Measurements from ENCODE around the gene NCF2. TPM values are rescaled to one million over a fixed set of nuclear protein-coding genes. Genes with fewer than 3 reads are reported as not detected.

Gene NCF2
- total RNA-seq, 2 donors from 2014 or later, result 8.3 to 9.6 TPM

DNA sequence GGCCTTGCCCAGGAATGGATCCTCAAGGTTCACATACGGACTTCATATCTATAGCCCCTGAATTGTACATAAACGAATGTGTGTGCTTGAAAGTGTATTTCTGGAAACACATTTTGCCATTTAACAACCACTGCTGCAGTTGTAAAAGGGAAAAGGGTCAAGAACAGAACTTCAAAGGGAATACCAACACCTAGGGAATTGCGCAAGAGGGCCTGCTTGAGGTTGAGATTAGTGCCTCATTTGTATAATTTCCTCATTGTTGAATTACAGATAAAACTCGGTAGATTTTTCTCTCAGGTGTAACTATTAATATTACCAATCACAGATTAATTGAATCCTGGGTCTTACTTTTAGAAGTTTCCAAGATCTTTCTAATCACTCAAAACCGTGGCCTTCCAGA lies 6.1 kb downstream of the NCF2 start:
- no peak for DNase-seq
- H3K27me3 ChIP-seq, result no peaks in the 10 kb centered on the region
- no peaks in the 10 kb centered on the region for H3K36me3 ChIP-seq (replicated peaks in 1 of 2; ENCODE audit: insufficient read depth in 1 of 2, low read depth in 2 of 2)
- H3K9me3 ChIP-seq, result no peaks in the 10 kb centered on the region
- intact Hi-C loops (cut with DNase I), result no loop called here
- no peak for ATAC-seq
- peak overlapping the region in 1 of 4 donors; percentile 26 for H3K27ac ChIP-seq
- WGBS, 2 donors, result 52 to 67% methylated on average over 5 of the region's 5 CpGs
- no peak overlapping the region for H3K4me3 ChIP-seq
- no peaks in the 10 kb centered on the region for H3K4me1 ChIP-seq
- no peak for TF ChIP-seq POLR2A (IDR thresholded peaks at IDR 0.05)
- no peak for TF ChIP-seq CTCF (IDR thresholded peaks at IDR 0.05)

- DNase-seq (peak in 1 of 4 donors; percentile 63), ATAC-seq (no peak)
- Histone ChIP-seq H3K4me3 (no peak overlapping the region), H3K4me1 (no peaks in the 10 kb centered on the region), H3K36me3 (replicated peaks in 1 of 2; ENCODE audit: insufficient read depth in 1 of 2, low read depth in 2 of 2) (no peaks in the 10 kb centered on the region), H3K27me3 (no peaks in the 10 kb centered on the region), H3K9me3 (no peaks in the 10 kb centered on the region), H3K27ac (peak overlapping the region in 1 of 4 donors; percentile 26)
- intact Hi-C loops (cut with DNase I), result no loop called here
- TF ChIP-seq POLR2A (IDR thresholded peaks at IDR 0.05), result peak in 1 of 3 donors; percentile 20
- no peak for TF ChIP-seq CTCF (IDR thresholded peaks at IDR 0.05)
- WGBS, 2 donors, result 58 to 74% methylated on average over 6 of the region's 6 CpGs
Measured at GRCh38 chr1:183583466-183583865, 6.8 kb downstream of the NCF2 start.

DNA sequence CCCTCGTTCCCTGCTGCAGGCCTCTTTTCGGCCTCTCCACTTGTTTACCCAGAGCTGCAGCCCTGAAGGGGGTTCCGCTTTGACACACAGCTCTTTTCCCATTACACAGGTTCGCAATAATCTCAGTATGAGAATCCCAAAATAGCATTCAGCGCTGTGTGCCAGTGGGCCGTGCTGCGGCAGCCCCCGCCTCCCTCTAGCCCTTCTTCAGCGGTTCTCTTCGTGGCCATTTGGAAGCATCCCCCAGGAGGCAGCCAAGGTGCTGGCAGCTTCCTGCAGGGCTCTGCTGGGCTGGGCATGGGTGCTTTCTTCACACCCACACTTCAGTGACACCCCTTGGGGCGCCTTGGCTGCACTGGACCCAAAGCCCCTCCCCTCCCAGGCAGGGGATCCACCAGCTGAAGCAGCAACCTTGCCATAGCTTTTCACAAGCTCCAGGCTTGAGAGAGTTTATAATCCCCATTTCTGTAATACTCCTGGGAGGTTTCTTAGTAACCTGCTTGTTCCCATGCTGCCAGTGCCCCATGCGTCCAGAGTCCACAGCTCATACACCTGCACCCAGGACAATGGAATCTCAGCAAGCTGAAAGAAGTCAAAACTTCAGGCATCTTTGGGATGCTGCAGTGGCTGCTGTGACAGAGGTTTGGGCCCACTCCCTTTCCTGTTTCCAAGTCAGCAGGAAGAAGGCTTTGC lies 8.1 kb downstream of the NCF2 start:
- intact Hi-C loops (cut with DNase I), result no loop called here
- Histone ChIP-seq H3K4me1 (no peaks in the 10 kb centered on the region), H3K4me3 (no peak overlapping the region), H3K9me3 (no peaks in the 10 kb centered on the region), H3K36me3 (replicated peaks in 1 of 2; ENCODE audit: insufficient read depth in 1 of 2, low read depth in 2 of 2) (no peaks in the 10 kb centered on the region), H3K27ac (no peak overlapping the region), H3K27me3 (no peaks in the 10 kb centered on the region)
- ATAC-seq (no peak), DNase-seq (no peak)
- WGBS, 2 donors, result 85 to 86% methylated on average over 12 of the region's 12 CpGs
- no peak for TF ChIP-seq CTCF (IDR thresholded peaks at IDR 0.05)
- TF ChIP-seq POLR2A (IDR thresholded peaks at IDR 0.05), result no peak

GRCh38 chr1:183580281-183580682 lies 10.0 kb downstream of the NCF2 start:
- H3K4me3 ChIP-seq, result no peak overlapping the region
- peak overlapping the region in 1 of 4 donors; percentile 64 for H3K27ac ChIP-seq
- TF ChIP-seq CTCF (IDR thresholded peaks at IDR 0.05) (peak in 2 of 7 experiments; percentile 10 to 16), POLR2A (IDR thresholded peaks at IDR 0.05) (peak in 1 of 3 donors; percentile 26)
- ATAC-seq, result no peak
- intact Hi-C loops (cut with DNase I), result no loop called here
- H3K27me3 ChIP-seq, result no peaks in the 10 kb centered on the region
- WGBS, 2 donors, result 41 to 45% methylated on average over 8 of the region's 8 CpGs
- H3K4me1 ChIP-seq, result no peaks in the 10 kb centered on the region
- DNase-seq, result peak in 2 of 4 donors; percentile 28 to 71
- no peaks in the 10 kb centered on the region for H3K9me3 ChIP-seq
- no peaks in the 10 kb centered on the region for H3K36me3 ChIP-seq (replicated peaks in 1 of 2; ENCODE audit: insufficient read depth in 1 of 2, low read depth in 2 of 2)

DNA sequence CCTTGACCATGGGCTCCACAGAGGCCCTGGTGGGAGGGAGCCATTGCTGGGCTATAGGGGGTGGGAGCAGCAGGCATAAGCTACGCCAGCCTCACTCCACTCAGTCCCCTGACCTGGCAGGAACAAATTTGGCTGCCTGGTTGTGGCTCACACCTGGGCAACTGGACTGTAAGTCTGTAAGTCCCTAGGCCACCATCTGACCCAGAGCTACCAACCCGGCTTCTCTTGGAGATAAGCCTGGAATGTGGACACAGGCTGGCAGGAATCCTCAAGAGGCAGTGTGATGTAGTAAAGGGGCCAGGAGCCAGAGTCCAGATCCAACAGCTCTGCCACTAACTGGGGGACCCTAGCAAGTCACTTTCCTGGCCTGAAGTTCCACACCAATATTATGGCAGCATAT lies 11.4 kb downstream of the NCF2 start:
- no peak for TF ChIP-seq CTCF (IDR thresholded peaks at IDR 0.05)
- TF ChIP-seq POLR2A (IDR thresholded peaks at IDR 0.05), result no peak
- no peaks in the 10 kb centered on the region for H3K9me3 ChIP-seq
- H3K4me1 ChIP-seq, result no peaks in the 10 kb centered on the region
- no peak overlapping the region for H3K4me3 ChIP-seq
- DNase-seq, result peak in 1 of 4 donors; percentile 20
- intact Hi-C loops (cut with DNase I), result no loop called here
- H3K36me3 ChIP-seq (replicated peaks in 1 of 2; ENCODE audit: insufficient read depth in 1 of 2, low read depth in 2 of 2), result no peaks in the 10 kb centered on the region
- ATAC-seq, result no peak
- WGBS, 2 donors, result 75% methylated on average over 2 of the region's 2 CpGs; no CpG with 5 or more reads in 1 of the 2 donors
- no peak overlapping the region for H3K27ac ChIP-seq
- no peaks in the 10 kb centered on the region for H3K27me3 ChIP-seq

Data from body of pancreas (tissue), 4 donors.